Activated T-cell treated with anti-CD3 and anti-CD28 coated beads, Interleukin-2, amount 50 U/mL, for 24 hours (primary cell): ENCODE results near the gene PRR22.
A peak's percentile ranks its signal among the peaks of the same experiment; 100 is the strongest.

Experiments used
- DNase-seq: peaks from one replicate; pipeline ENCODE4 v3.0.0-alpha.2; 2020
- H3K27ac Mint-ChIP-seq: 2 replicates; pipeline ENCODE4 v1.8.0; 2020; ENCODE audit warnings: mild to moderate bottlenecking, mixed read lengths
- H3K27me3 Mint-ChIP-seq: 2 replicates; pipeline ENCODE4 v1.8.0; 2020; ENCODE audit warnings: mixed read lengths
- H3K36me3 Mint-ChIP-seq: 2 replicates; pipeline ENCODE4 v1.8.0; 2020; ENCODE audit warnings: low read depth, mixed read lengths
- H3K4me1 Mint-ChIP-seq: 2 replicates; pipeline ENCODE4 v1.8.0; 2020; ENCODE audit warnings: low read depth, mixed read lengths
- H3K4me3 Mint-ChIP-seq: 2 replicates; pipeline ENCODE4 v1.8.0; 2020; ENCODE audit warnings: mild to moderate bottlenecking, moderate library complexity, mixed read lengths
- H3K9me3 Mint-ChIP-seq: 2 replicates; pipeline ENCODE4 v1.8.0; 2020; ENCODE audit warnings: mixed read lengths

Gene PRR22

GRCh38 chr19:5822181-5822844 is 37.8 kb upstream of the PRR22 start:
- DNase-seq: no peak
- no peaks in the 10 kb centered on the region for H3K27me3 Mint-ChIP-seq
- no peak overlapping the region for H3K27ac Mint-ChIP-seq
- H3K4me3 Mint-ChIP-seq: no peak overlapping the region
- H3K4me1 Mint-ChIP-seq: peaks cover 12% of the 10 kb centered on the region
- no peaks in the 10 kb centered on the region for H3K9me3 Mint-ChIP-seq
- no peaks in the 10 kb centered on the region for H3K36me3 Mint-ChIP-seq

- H3K9me3 Mint-ChIP-seq: no peaks in the 10 kb centered on the region
- H3K36me3 Mint-ChIP-seq: no peaks in the 10 kb centered on the region
- H3K4me3 Mint-ChIP-seq: no peak overlapping the region
- H3K27ac Mint-ChIP-seq: no peak overlapping the region
- no peak for DNase-seq
- H3K4me1 Mint-ChIP-seq: peaks cover 5% of the 10 kb centered on the region
- H3K27me3 Mint-ChIP-seq: peaks cover 4% of the 10 kb centered on the region
These were observed 37.1 kb upstream of the PRR22 start for GRCh38 chr19:5821521-5822180.

GRCh38 chr19:5820785-5821184 is 36.2 kb upstream of the PRR22 start:
- H3K36me3 Mint-ChIP-seq: no peaks in the 10 kb centered on the region
- H3K4me1 Mint-ChIP-seq: no peaks in the 10 kb centered on the region
- H3K27ac Mint-ChIP-seq: no peak overlapping the region
- peaks cover 9% of the 10 kb centered on the region for H3K27me3 Mint-ChIP-seq
- H3K4me3 Mint-ChIP-seq: no peak overlapping the region
- DNase-seq: no peak
- no peaks in the 10 kb centered on the region for H3K9me3 Mint-ChIP-seq

- no peaks in the 10 kb centered on the region for H3K9me3 Mint-ChIP-seq
- H3K4me3 Mint-ChIP-seq: no peak overlapping the region
- no peak overlapping the region for H3K27ac Mint-ChIP-seq
- peaks cover 9% of the 10 kb centered on the region for H3K27me3 Mint-ChIP-seq
- no peak for DNase-seq
- H3K4me1 Mint-ChIP-seq: no peaks in the 10 kb centered on the region
- H3K36me3 Mint-ChIP-seq: no peaks in the 10 kb centered on the region
These were observed 34.0 kb upstream of the PRR22 start for GRCh38 chr19:5818594-5818993.

GRCh38 chr19:5817218-5817617 is 32.7 kb upstream of the PRR22 start:
- DNase-seq: no peak
- Mint-ChIP-seq H3K4me1 (no peaks in the 10 kb centered on the region), H3K4me3 (no peak overlapping the region), H3K27ac (no peak overlapping the region), H3K36me3 (no peaks in the 10 kb centered on the region), H3K27me3 (peaks cover 9% of the 10 kb centered on the region), H3K9me3 (no peaks in the 10 kb centered on the region)

- Mint-ChIP-seq H3K4me1 (no peaks in the 10 kb centered on the region), H3K9me3 (no peaks in the 10 kb centered on the region), H3K27ac (no peak overlapping the region), H3K4me3 (no peak overlapping the region), H3K36me3 (no peaks in the 10 kb centered on the region), H3K27me3 (peaks cover 9% of the 10 kb centered on the region)
- no peak for DNase-seq
These were observed 30.3 kb upstream of the PRR22 start for GRCh38 chr19:5814852-5815246.

GRCh38 chr19:5814123-5814851 is 29.7 kb upstream of the PRR22 start:
- no peaks in the 10 kb centered on the region for H3K36me3 Mint-ChIP-seq
- H3K27me3 Mint-ChIP-seq: peaks cover 9% of the 10 kb centered on the region
- no peak overlapping the region for H3K4me3 Mint-ChIP-seq
- no peaks in the 10 kb centered on the region for H3K9me3 Mint-ChIP-seq
- H3K27ac Mint-ChIP-seq: no peak overlapping the region
- DNase-seq: no peak
- no peaks in the 10 kb centered on the region for H3K4me1 Mint-ChIP-seq

GRCh38 chr19:5811117-5811516 is 26.6 kb upstream of the PRR22 start:
- H3K27ac Mint-ChIP-seq: no peak overlapping the region
- no peak for DNase-seq
- H3K4me3 Mint-ChIP-seq: no peak overlapping the region
- H3K4me1 Mint-ChIP-seq: no peaks in the 10 kb centered on the region
- H3K27me3 Mint-ChIP-seq: peaks cover under 1% of the 10 kb centered on the region
- H3K9me3 Mint-ChIP-seq: no peaks in the 10 kb centered on the region
- no peaks in the 10 kb centered on the region for H3K36me3 Mint-ChIP-seq

- Mint-ChIP-seq H3K27me3 (peaks cover 5% of the 10 kb centered on the region), H3K4me1 (peaks cover 2% of the 10 kb centered on the region), H3K9me3 (no peaks in the 10 kb centered on the region), H3K27ac (no peak overlapping the region), H3K4me3 (no peak overlapping the region), H3K36me3 (no peaks in the 10 kb centered on the region)
- no peak for DNase-seq
These were observed 24.9 kb upstream of the PRR22 start for GRCh38 chr19:5809469-5809868.

GRCh38 chr19:5809053-5809452 is 24.5 kb upstream of the PRR22 start:
- H3K9me3 Mint-ChIP-seq: no peaks in the 10 kb centered on the region
- H3K27me3 Mint-ChIP-seq: peaks cover 9% of the 10 kb centered on the region
- no peak for DNase-seq
- no peak overlapping the region for H3K27ac Mint-ChIP-seq
- no peaks in the 10 kb centered on the region for H3K36me3 Mint-ChIP-seq
- peaks cover 6% of the 10 kb centered on the region for H3K4me1 Mint-ChIP-seq
- H3K4me3 Mint-ChIP-seq: no peak overlapping the region

GRCh38 chr19:5808120-5808816 is 23.7 kb upstream of the PRR22 start:
- Mint-ChIP-seq H3K27me3 (peaks cover 10% of the 10 kb centered on the region), H3K4me3 (no peak overlapping the region), H3K4me1 (peaks cover 13% of the 10 kb centered on the region), H3K36me3 (no peaks in the 10 kb centered on the region), H3K27ac (no peak overlapping the region), H3K9me3 (no peaks in the 10 kb centered on the region)
- no peak for DNase-seq

- H3K4me1 Mint-ChIP-seq: peaks cover 23% of the 10 kb centered on the region
- H3K36me3 Mint-ChIP-seq: no peaks in the 10 kb centered on the region
- no peak for DNase-seq
- no peak overlapping the region for H3K4me3 Mint-ChIP-seq
- peaks cover 16% of the 10 kb centered on the region for H3K27me3 Mint-ChIP-seq
- H3K9me3 Mint-ChIP-seq: no peaks in the 10 kb centered on the region
- H3K27ac Mint-ChIP-seq: no peak overlapping the region
These were observed 22.4 kb upstream of the PRR22 start for GRCh38 chr19:5806905-5807304.

GRCh38 chr19:5806133-5806489 is 21.6 kb upstream of the PRR22 start:
- Mint-ChIP-seq H3K9me3 (no peaks in the 10 kb centered on the region), H3K4me3 (no peak overlapping the region), H3K36me3 (no peaks in the 10 kb centered on the region), H3K4me1 (peaks cover 24% of the 10 kb centered on the region), H3K27me3 (peaks cover 21% of the 10 kb centered on the region), H3K27ac (no peak overlapping the region)
- DNase-seq: no peak

GRCh38 chr19:5805462-5806132 is 21.1 kb upstream of the PRR22 start:
- Mint-ChIP-seq H3K9me3 (no peaks in the 10 kb centered on the region), H3K36me3 (no peaks in the 10 kb centered on the region), H3K27ac (peak overlapping the region; percentile 37), H3K4me3 (peak overlapping the region; percentile 64), H3K27me3 (peaks cover 26% of the 10 kb centered on the region), H3K4me1 (peaks cover 24% of the 10 kb centered on the region)
- DNase-seq: peak; percentile 75
